Left ventricle myocardium inferior (tissue), 1 donor: Measurements from ENCODE around the gene IL13RA2. TPM values are rescaled to one million over a fixed set of nuclear protein-coding genes. Genes with fewer than 3 reads are reported as not detected.

Experiments used
- DNase-seq: peaks from one replicate; pipeline ENCODE4 v3.0.0-alpha.2; 2020
- H3K27ac ChIP-seq: fragments of 200-600 bp; replicated peaks from 2 replicates; pipeline ENCODE4 v1.8.0; 2021
- H3K27me3 ChIP-seq: fragments of 200-600 bp; 2 replicates; pipeline ENCODE4 v1.8.0; 2021; ENCODE audit warnings: low read depth
- H3K36me3 ChIP-seq: fragments of 200-600 bp; 2 replicates; pipeline ENCODE4 v1.8.0; 2021
- H3K4me1 ChIP-seq: fragments of 200-600 bp; 2 replicates; pipeline ENCODE4 v1.8.0; 2021
- H3K4me3 ChIP-seq: fragments of 200-600 bp; 2 replicates; pipeline ENCODE4 v1.8.0; 2021; ENCODE audit warnings: mild to moderate bottlenecking, moderate library complexity
- H3K9me3 ChIP-seq: fragments of 200-600 bp; replicated peaks from 2 replicates; pipeline ENCODE4 v1.8.0; 2021
- CTCF ChIP-seq: fragments of 200-600 bp; IDR thresholded peaks from 2 replicates; pipeline ENCODE4 v1.8.0; 2021; ENCODE audit warnings: antibody characterized with exemption, mild to moderate bottlenecking, borderline replicate concordance
- intact Hi-C: fragments of 100-400 bp; cut with micrococcal nuclease; formaldehyde crosslinking; loops from one replicate; pipeline ENCODE4 v1.11.0; 2022
- total RNA-seq: library from RNA; stranded (reverse); fragmentation: NEBNext Ultra II Directional; extraction: Animal tissue kit (Norgen Biotek cat#: 25700); gene quantifications from one replicate; pipeline ENCODE4 v1.2.1, GENCODE V29; 2021
- donor health status: DM: no; HTN: yes; CAD: no; lungs with severe emphysema.

Gene IL13RA2
- total RNA-seq, 1 donor from 2014 or later, result not detected

GRCh38 chrX:115031989-115032388 lies 14.6 kb upstream of the IL13RA2 start:
- TF ChIP-seq CTCF, result no peak
- H3K4me1 ChIP-seq, result peaks cover 5% of the 10 kb centered on the region
- DNase-seq, result no peak
- no peaks in the 10 kb centered on the region for H3K27me3 ChIP-seq
- H3K4me3 ChIP-seq, result no peak overlapping the region
- intact Hi-C loops, result no loop called here
- no peaks in the 10 kb centered on the region for H3K36me3 ChIP-seq
- H3K9me3 ChIP-seq, result no peaks in the 10 kb centered on the region
- no peak overlapping the region for H3K27ac ChIP-seq

GRCh38 chrX:115030625-115031024 lies 13.2 kb upstream of the IL13RA2 start:
- Histone ChIP-seq H3K27ac (peak overlapping the region; percentile 72), H3K4me1 (peaks cover 5% of the 10 kb centered on the region), H3K36me3 (no peaks in the 10 kb centered on the region), H3K27me3 (no peaks in the 10 kb centered on the region), H3K9me3 (no peaks in the 10 kb centered on the region), H3K4me3 (no peak overlapping the region)
- DNase-seq, result no peak
- no peak for TF ChIP-seq CTCF
- intact Hi-C loops, result no loop called here

GRCh38 chrX:115029869-115030570 lies 12.6 kb upstream of the IL13RA2 start:
- no peaks in the 10 kb centered on the region for H3K9me3 ChIP-seq
- H3K4me3 ChIP-seq, result no peak overlapping the region
- H3K27me3 ChIP-seq, result no peaks in the 10 kb centered on the region
- no peak for TF ChIP-seq CTCF
- intact Hi-C loops, result no loop called here
- no peak for DNase-seq
- peak overlapping the region; percentile 72 for H3K27ac ChIP-seq
- H3K36me3 ChIP-seq, result no peaks in the 10 kb centered on the region
- peaks cover 5% of the 10 kb centered on the region for H3K4me1 ChIP-seq

- TF ChIP-seq CTCF, result no peak
- no peak for DNase-seq
- Histone ChIP-seq H3K27me3 (no peaks in the 10 kb centered on the region), H3K27ac (peak overlapping the region; percentile 72), H3K4me1 (peaks cover 5% of the 10 kb centered on the region), H3K4me3 (no peak overlapping the region), H3K9me3 (no peaks in the 10 kb centered on the region), H3K36me3 (no peaks in the 10 kb centered on the region)
- intact Hi-C loops, result no loop called here
Observed at GRCh38 chrX:115029440-115029839, 12.0 kb upstream of the IL13RA2 start.

GRCh38 chrX:115023811-115024210 lies 6.4 kb upstream of the IL13RA2 start:
- TF ChIP-seq CTCF, result no peak
- Histone ChIP-seq H3K36me3 (no peaks in the 10 kb centered on the region), H3K4me1 (peaks cover 7% of the 10 kb centered on the region), H3K9me3 (no peaks in the 10 kb centered on the region), H3K27ac (no peak overlapping the region), H3K4me3 (no peak overlapping the region), H3K27me3 (no peaks in the 10 kb centered on the region)
- DNase-seq, result no peak
- intact Hi-C loops, result no loop called here
